SU-DHL-6 (cell line): ENCODE data around the gene RPP25L.

ENCODE experiments used
- H2AFZ ChIP-seq: fragments of 200-600 bp; sonication (generic); 2 replicates; pipeline ENCODE4 v1.6.1; 2014; ENCODE audit warnings: low read depth, mild to moderate bottlenecking, moderate library complexity, mixed read lengths, antibody characterized with exemption, low read length; ENCODE audit not compliant: severe bottlenecking
- H3F3A ChIP-seq: fragments of 200-600 bp; shearing (Covaris generic); 2 replicates; pipeline ENCODE4 v1.6.0; 2016; ENCODE audit warnings: antibody characterized with exemption, mild to moderate bottlenecking; ENCODE audit not compliant: insufficient read depth
- H3K27ac ChIP-seq: fragments of 200-600 bp; sonication (generic); 2 replicates; pipeline ENCODE4 v1.5.1; 2016; ENCODE audit warnings: low read depth, mild to moderate bottlenecking, low read length, moderate library complexity, mixed read lengths
- H3K27me3 ChIP-seq: fragments of 200-600 bp; sonication (generic), shearing (Covaris generic); 2 replicates; pipeline ENCODE4 v1.6.0; 2014; ENCODE audit warnings: mild to moderate bottlenecking, low read length
- H3K36me3 ChIP-seq: fragments of 200-600 bp; sonication (generic); 2 replicates; pipeline ENCODE4 v1.6.1; 2014; ENCODE audit warnings: mild to moderate bottlenecking, low read length, mixed read lengths
- H3K4me2 ChIP-seq: fragments of 300-600, 200-600 bp; shearing (Covaris generic), sonication (generic); 2 replicates; pipeline ENCODE4 v1.6.0; 2014; ENCODE audit warnings: low read length, low read depth, mild to moderate bottlenecking; ENCODE audit not compliant: poor library complexity, severe bottlenecking
- H3K4me3 ChIP-seq: fragments of 200-600 bp; sonication (generic); 2 replicates; pipeline ENCODE4 v1.5.1; 2014; ENCODE audit warnings: antibody characterized with exemption, low read length, mild to moderate bottlenecking, mixed read lengths; ENCODE audit not compliant: insufficient read depth, poor library complexity, severe bottlenecking
- H3K79me2 ChIP-seq: fragments of 200-600 bp; sonication (generic); 2 replicates; pipeline ENCODE4 v1.6.1; 2014; ENCODE audit warnings: mild to moderate bottlenecking, low read length, moderate library complexity; ENCODE audit not compliant: insufficient read depth
- H3K9ac ChIP-seq: fragments of 200-600 bp; sonication (generic); 2 replicates; pipeline ENCODE4 v1.7.0; 2014; ENCODE audit warnings: mild to moderate bottlenecking, low read length
- H3K9me2 ChIP-seq: fragments of 200-600 bp; sonication (generic); replicated peaks from 2 replicates; pipeline ENCODE4 v1.6.1; 2014; ENCODE audit warnings: low read length; ENCODE audit not compliant: insufficient read depth
- H3K9me3 ChIP-seq: fragments of 200-600 bp; sonication (generic); 2 replicates; pipeline ENCODE4 v1.6.1; 2014; ENCODE audit warnings: low read length, mixed read lengths; ENCODE audit not compliant: insufficient read depth
- H4K20me1 ChIP-seq: fragments of 200-600 bp; sonication (generic); 2 replicates; pipeline ENCODE4 v1.6.1; 2014; ENCODE audit warnings: low read depth, mild to moderate bottlenecking, antibody characterized with exemption, low read length, moderate library complexity, mixed read lengths
- EZH2phosphoT487 ChIP-seq: fragments of 200-600 bp; sonication (generic), shearing (Covaris generic); conservative IDR thresholded peaks from 2 replicates; pipeline ENCODE4 v1.6.1; 2018; ENCODE audit warnings: mild to moderate bottlenecking, antibody characterized with exemption, low read length, moderate library complexity, mixed read lengths
- TF ChIP-seq, protein P1 (sequence below): fragments of 200-600 bp; sonication (generic); IDR thresholded peaks from one replicate; pipeline ENCODE4 v1.5.1; 2017; ENCODE audit warnings: antibody characterized with exemption, mild to moderate bottlenecking, low read length, moderate library complexity; ENCODE audit not compliant: insufficient read depth, poor library complexity, severe bottlenecking

RPP25L gene

DNA sequence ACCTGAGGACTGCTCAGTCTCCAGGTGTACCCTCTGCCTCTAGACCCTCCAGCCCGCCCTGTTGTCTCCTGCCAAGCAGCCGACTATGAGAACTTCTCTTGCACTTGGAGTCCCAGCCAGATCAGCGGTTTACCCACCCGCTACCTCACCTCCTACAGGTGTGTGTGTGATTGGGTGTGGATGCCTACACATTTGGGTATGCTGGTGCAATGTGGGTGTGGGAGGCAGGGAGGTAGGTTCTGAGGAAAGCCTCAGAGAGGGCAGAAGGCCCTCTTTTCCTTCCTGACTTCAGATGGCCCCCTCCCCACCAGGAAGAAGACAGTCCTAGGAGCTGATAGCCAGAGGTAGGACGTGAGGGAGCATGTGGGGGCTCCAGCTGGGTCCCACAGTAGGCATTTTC, 45.1 kb upstream of the RPP25L start:
- Histone ChIP-seq H3K9me2 (no peaks in the 10 kb centered on the region), H3K27me3 (no peaks in the 10 kb centered on the region), H3K4me3 (no peak overlapping the region), H3K9ac (no peak overlapping the region), H4K20me1 (no peaks in the 10 kb centered on the region), H3K79me2 (no peaks in the 10 kb centered on the region), H3K9me3 (no peaks in the 10 kb centered on the region), H3K4me2 (no peak overlapping the region), H3K27ac (no peak overlapping the region), H3F3A (no peaks in the 10 kb centered on the region), H3K36me3 (no peaks in the 10 kb centered on the region), H2AFZ (no peak overlapping the region)
- no peak for TF ChIP-seq EZH2phosphoT487
- TF ChIP-seq, protein P1, sequence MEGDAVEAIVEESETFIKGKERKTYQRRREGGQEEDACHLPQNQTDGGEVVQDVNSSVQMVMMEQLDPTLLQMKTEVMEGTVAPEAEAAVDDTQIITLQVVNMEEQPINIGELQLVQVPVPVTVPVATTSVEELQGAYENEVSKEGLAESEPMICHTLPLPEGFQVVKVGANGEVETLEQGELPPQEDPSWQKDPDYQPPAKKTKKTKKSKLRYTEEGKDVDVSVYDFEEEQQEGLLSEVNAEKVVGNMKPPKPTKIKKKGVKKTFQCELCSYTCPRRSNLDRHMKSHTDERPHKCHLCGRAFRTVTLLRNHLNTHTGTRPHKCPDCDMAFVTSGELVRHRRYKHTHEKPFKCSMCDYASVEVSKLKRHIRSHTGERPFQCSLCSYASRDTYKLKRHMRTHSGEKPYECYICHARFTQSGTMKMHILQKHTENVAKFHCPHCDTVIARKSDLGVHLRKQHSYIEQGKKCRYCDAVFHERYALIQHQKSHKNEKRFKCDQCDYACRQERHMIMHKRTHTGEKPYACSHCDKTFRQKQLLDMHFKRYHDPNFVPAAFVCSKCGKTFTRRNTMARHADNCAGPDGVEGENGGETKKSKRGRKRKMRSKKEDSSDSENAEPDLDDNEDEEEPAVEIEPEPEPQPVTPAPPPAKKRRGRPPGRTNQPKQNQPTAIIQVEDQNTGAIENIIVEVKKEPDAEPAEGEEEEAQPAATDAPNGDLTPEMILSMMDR: no peak

DNA sequence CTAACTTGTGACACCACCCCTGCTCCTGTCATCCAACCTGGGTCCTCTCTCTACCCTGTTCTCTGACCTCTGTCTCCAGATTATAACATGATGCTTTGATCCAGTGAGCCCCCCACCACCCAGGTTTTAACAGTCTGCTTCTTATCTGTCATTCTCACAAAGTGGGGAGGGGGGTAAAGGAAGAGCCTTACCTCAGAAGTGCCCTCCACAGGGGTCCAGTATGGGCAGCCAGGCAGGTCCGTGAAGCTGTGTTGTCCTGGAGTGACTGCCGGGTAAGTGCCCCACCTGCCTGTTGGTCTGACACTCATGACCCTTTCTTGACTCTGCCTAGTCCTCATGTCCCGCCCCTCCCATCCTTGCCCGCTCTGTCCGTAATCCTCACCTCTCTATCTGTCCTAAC, 43.5 kb upstream of the RPP25L start:
- Histone ChIP-seq H3K27me3 (no peaks in the 10 kb centered on the region), H3F3A (no peaks in the 10 kb centered on the region), H3K4me2 (no peak overlapping the region), H3K9me3 (no peaks in the 10 kb centered on the region), H3K9ac (no peak overlapping the region), H3K36me3 (no peaks in the 10 kb centered on the region), H4K20me1 (no peaks in the 10 kb centered on the region), H3K79me2 (no peaks in the 10 kb centered on the region), H3K27ac (no peak overlapping the region), H3K4me3 (no peak overlapping the region), H2AFZ (no peak overlapping the region), H3K9me2 (no peaks in the 10 kb centered on the region)
- TF ChIP-seq EZH2phosphoT487: no peak
- TF ChIP-seq, protein P1: no peak

DNA sequence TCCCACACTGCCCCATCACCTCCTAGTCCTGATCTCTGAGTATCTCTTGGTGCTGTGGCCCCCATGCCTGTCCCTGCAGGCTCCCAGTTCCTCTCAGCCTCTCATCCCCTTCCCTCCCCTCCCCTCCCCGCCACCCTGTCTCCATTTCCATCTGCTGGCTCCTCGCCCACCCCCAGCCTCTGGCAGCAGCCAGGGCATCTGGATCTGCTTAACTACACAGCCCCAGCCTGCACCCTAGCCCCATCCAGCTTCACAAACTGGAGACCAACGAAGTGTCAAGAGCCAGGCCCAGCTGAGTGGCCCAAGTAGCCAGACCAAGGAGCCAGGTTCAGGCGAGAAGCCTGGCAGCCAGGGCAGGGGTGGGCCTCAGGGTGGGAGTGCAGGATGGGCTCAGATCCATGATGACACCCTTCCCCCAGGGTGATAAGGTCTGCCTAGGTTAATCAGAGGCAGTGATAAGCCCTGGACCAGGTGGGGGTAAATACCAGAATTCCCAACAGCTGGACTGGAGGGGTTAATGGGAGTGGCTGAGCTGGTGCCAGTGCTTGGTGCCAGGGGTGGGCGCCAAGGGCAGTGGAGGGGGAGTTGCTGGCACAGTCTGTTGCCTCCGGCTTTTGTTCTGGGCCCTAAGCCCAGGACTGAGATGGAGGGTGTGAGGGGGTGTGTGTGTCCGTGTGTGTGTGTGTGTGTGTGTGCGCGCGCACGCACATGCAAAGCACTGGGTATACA, 42.6 kb upstream of the RPP25L start:
- Histone ChIP-seq H3K9ac (no peak overlapping the region), H3K4me3 (no peak overlapping the region), H2AFZ (no peak overlapping the region), H3K4me2 (no peak overlapping the region), H3K36me3 (no peaks in the 10 kb centered on the region), H3K27me3 (no peaks in the 10 kb centered on the region), H4K20me1 (no peaks in the 10 kb centered on the region), H3K9me3 (no peaks in the 10 kb centered on the region), H3F3A (no peaks in the 10 kb centered on the region), H3K79me2 (no peaks in the 10 kb centered on the region), H3K9me2 (no peaks in the 10 kb centered on the region), H3K27ac (no peak overlapping the region)
- no peak for TF ChIP-seq EZH2phosphoT487
- TF ChIP-seq, protein P1: no peak
